H9 (cell line): ENCODE results near the gene MAP2. TPM values are rescaled to one million over a fixed set of nuclear protein-coding genes. Genes with fewer than 3 reads are reported as not detected.

Source experiments
- DNase-seq: peaks from one replicate; pipeline ENCODE4 v3.0.0-alpha.2; 2017
- H2AFZ ChIP-seq: one replicate; pipeline ENCODE4 v1.6.1; 2013; ENCODE audit warnings: mild to moderate bottlenecking, low read length, control low read depth, moderate library complexity
- H2AK5ac ChIP-seq: 2 replicates; pipeline ENCODE4 v1.6.1; 2013; ENCODE audit warnings: low read length, control low read depth, mixed read lengths; ENCODE audit not compliant: insufficient read length
- H2BK120ac ChIP-seq: one replicate; pipeline ENCODE4 v1.6.1; 2013; ENCODE audit warnings: low read depth, mild to moderate bottlenecking, low read length, control low read depth, inconsistent platforms; ENCODE audit not compliant: poor library complexity, severe bottlenecking
- H2BK12ac ChIP-seq: 2 replicates; pipeline ENCODE4 v1.6.1; 2013; ENCODE audit warnings: low read length, control low read depth, mixed read lengths, low read depth; ENCODE audit not compliant: insufficient read length
- H2BK15ac ChIP-seq: 2 replicates; pipeline ENCODE4 v1.6.1; 2013; ENCODE audit warnings: low read depth, low read length, control low read depth
- H2BK20ac ChIP-seq: one replicate; pipeline ENCODE4 v1.6.1; 2013; ENCODE audit warnings: low read depth, mild to moderate bottlenecking, low read length, control low read depth, inconsistent platforms; ENCODE audit not compliant: poor library complexity, severe bottlenecking
- H2BK5ac ChIP-seq: 2 replicates; pipeline ENCODE4 v1.6.1; 2013; ENCODE audit warnings: low read length, control low read depth, mixed read lengths; ENCODE audit not compliant: insufficient read length
- H3K14ac ChIP-seq: 2 replicates; pipeline ENCODE4 v1.6.1; 2013; ENCODE audit warnings: low read length, control low read depth; ENCODE audit not compliant: insufficient read depth
- H3K18ac ChIP-seq: 2 replicates; pipeline ENCODE4 v1.6.1; 2013; ENCODE audit warnings: low read depth, mild to moderate bottlenecking, mixed read lengths, low read length, control low read depth; ENCODE audit not compliant: insufficient read length
- H3K23ac ChIP-seq: 2 replicates; pipeline ENCODE4 v1.6.1; 2013; ENCODE audit warnings: low read length, control low read depth, mixed read lengths, low read depth; ENCODE audit not compliant: insufficient read length
- H3K23me2 ChIP-seq: 2 replicates; pipeline ENCODE4 v1.6.1; 2013; ENCODE audit warnings: low read depth, mild to moderate bottlenecking, mixed read lengths, low read length, control low read depth; ENCODE audit not compliant: insufficient read length, poor library complexity, severe bottlenecking
- H3K27ac ChIP-seq: 2 replicates; pipeline ENCODE4 v1.5.1; 2013; ENCODE audit warnings: low read length, control low read depth, mixed read lengths, low read depth; ENCODE audit not compliant: insufficient read length
- H3K27me3 ChIP-seq: 2 replicates; pipeline ENCODE4 v1.6.1; 2013; ENCODE audit warnings: low read length, control low read depth, inconsistent platforms; ENCODE audit not compliant: insufficient read depth
- H3K4ac ChIP-seq: 2 replicates; pipeline ENCODE4 v1.6.1; 2013; ENCODE audit warnings: low read depth, mild to moderate bottlenecking, control low read depth, inconsistent platforms, low read length, moderate library complexity
- H3K4me1 ChIP-seq: 2 replicates; pipeline ENCODE4 v1.6.1; 2013; ENCODE audit warnings: low read length, control low read depth, inconsistent platforms; ENCODE audit not compliant: insufficient read depth
- H3K4me2 ChIP-seq: 2 replicates; pipeline ENCODE4 v1.6.1; 2013; ENCODE audit warnings: low read length, control low read depth, mixed read lengths; ENCODE audit not compliant: insufficient read length, insufficient read depth
- H3K56ac ChIP-seq: 2 replicates; pipeline ENCODE4 v1.6.1; 2013; ENCODE audit warnings: low read depth, mild to moderate bottlenecking, mixed read lengths, low read length, control low read depth; ENCODE audit not compliant: insufficient read length
- H3K79me1 ChIP-seq: 2 replicates; pipeline ENCODE4 v1.6.1; 2013; ENCODE audit warnings: low read depth, mild to moderate bottlenecking, moderate library complexity, low read length, control low read depth, inconsistent platforms; ENCODE audit not compliant: insufficient read depth, poor library complexity, severe bottlenecking
- H3K79me2 ChIP-seq: 2 replicates; pipeline ENCODE4 v1.6.1; 2013; ENCODE audit warnings: low read length, control low read depth, inconsistent platforms; ENCODE audit not compliant: insufficient read depth
- H3K9ac ChIP-seq: 2 replicates; pipeline ENCODE4 v1.6.1; 2013; ENCODE audit warnings: low read length, control low read depth, mixed read lengths; ENCODE audit not compliant: insufficient read length; ENCODE audit errors: extremely low read depth
- H3K9me3 ChIP-seq: one replicate; pipeline ENCODE4 v1.6.1; 2013; ENCODE audit warnings: low read depth, low read length, inconsistent platforms; ENCODE audit not compliant: control insufficient read depth
- H3T11ph ChIP-seq: one replicate; pipeline ENCODE4 v1.6.1; 2013; ENCODE audit warnings: mild to moderate bottlenecking, low read length, control low read depth, inconsistent platforms
- H4K20me1 ChIP-seq: one replicate; pipeline ENCODE4 v1.6.1; 2013; ENCODE audit not compliant: control insufficient read depth, insufficient read length, insufficient read depth
- H4K5ac ChIP-seq: 2 replicates; pipeline ENCODE4 v1.6.1; 2013; ENCODE audit warnings: low read depth, mild to moderate bottlenecking, mixed read lengths, low read length, control low read depth; ENCODE audit not compliant: insufficient read length
- H4K8ac ChIP-seq: replicated peaks from 2 replicates; pipeline ENCODE4 v1.6.1; 2013; ENCODE audit warnings: low read length, control low read depth, mixed read lengths, low read depth; ENCODE audit not compliant: insufficient read length
- H4K91ac ChIP-seq: 2 replicates; pipeline ENCODE4 v1.6.1; 2013; ENCODE audit warnings: low read depth, mild to moderate bottlenecking, moderate library complexity, mixed read lengths, low read length, control low read depth; ENCODE audit not compliant: insufficient read length
- H3K27ac Mint-ChIP-seq, 3 experiments: 2 replicates in 2 of 3; 3 replicates in 1 of 3; pipeline ENCODE4 v1.8.0; 2020 to 2021; ENCODE audit warnings: mixed read lengths in 3 of 3, mild to moderate bottlenecking in 1 of 3, moderate library complexity in 1 of 3
- H3K27me3 Mint-ChIP-seq: 2 replicates; pipeline ENCODE4 v1.8.0; 2021; ENCODE audit warnings: low read depth, mild to moderate bottlenecking, moderate library complexity, mixed read lengths
- H3K36me3 Mint-ChIP-seq, 3 experiments: 2 replicates in 2 of 3; 3 replicates in 1 of 3; pipeline ENCODE4 v1.8.0; 2020 to 2021; ENCODE audit warnings: low read depth in 3 of 3, mixed read lengths in 3 of 3; ENCODE audit not compliant: insufficient read depth in 1 of 3
- H3K4me1 Mint-ChIP-seq, 2 experiments: 2 replicates each; pipeline ENCODE4 v1.8.0; 2020; ENCODE audit warnings: mixed read lengths in 2 of 2
- H3K4me3 Mint-ChIP-seq, 2 experiments: 2 replicates in 1 of 2; 3 replicates in 1 of 2; pipeline ENCODE4 v1.8.0; 2020 to 2021; ENCODE audit warnings: mild to moderate bottlenecking in 2 of 2, mixed read lengths in 2 of 2, moderate library complexity in 1 of 2
- H3K9me3 Mint-ChIP-seq, 2 experiments: 2 replicates in 1 of 2; 3 replicates in 1 of 2; pipeline ENCODE4 v1.8.0; 2020; ENCODE audit warnings: mild to moderate bottlenecking in 2 of 2, mixed read lengths in 2 of 2, moderate library complexity in 1 of 2
- CTCF ChIP-seq: fragments of 200-600 bp; sonication (generic); conservative IDR thresholded peaks from 3 replicates; pipeline ENCODE4 v1.8.0; 2021; ENCODE audit warnings: antibody characterized with exemption, mild to moderate bottlenecking
- WGBS: extraction: QIAGEN DNeasy Blood & Tissue Kit; methylation state at CpG from one replicate; pipeline ENCODE4 v1.1.7; 2013; ENCODE audit warnings: missing lambda C conversion rate, low lambda C conversion rate, mixed read lengths; ENCODE audit not compliant: insufficient read length; ENCODE audit errors: extremely low coverage; 5-methylcytosine and 5-hydroxymethylcytosine counted together
- total RNA-seq: library from RNA; stranded (reverse); gene quantifications from 2 replicates; pipeline ENCODE4 v1.2.1, GENCODE V29; 2021

The MAP2 gene
- total RNA-seq, 1 experiment from 2014 or later: 0.87 TPM

- no CpG with 5 or more reads among the region's 1 CpG for WGBS
- Histone ChIP-seq H4K91ac (no peak overlapping the region), H4K20me1 (no peaks in the 10 kb centered on the region), H3K9me3 (no peaks in the 10 kb centered on the region), H3K56ac (no peak overlapping the region), H2BK12ac (no peak overlapping the region), H4K5ac (no peak overlapping the region), H3K4me2 (no peak overlapping the region), H3K4ac (no peak overlapping the region), H3K27me3 (no peaks in the 10 kb centered on the region; the same call in none of the 2 replicates), H3K14ac (no peak overlapping the region), H3K9ac (no peak overlapping the region), H2AFZ (no peak overlapping the region), H2BK120ac (no peak overlapping the region), H3K79me1 (no peaks in the 10 kb centered on the region), H2AK5ac (no peak overlapping the region), H3K4me1 (no peaks in the 10 kb centered on the region), H4K8ac (no peak overlapping the region), H3K23me2 (no peaks in the 10 kb centered on the region), H3T11ph (no peak overlapping the region), H3K79me2 (no peaks in the 10 kb centered on the region), H2BK5ac (no peak overlapping the region), H3K27ac (no peak overlapping the region), H2BK20ac (no peak overlapping the region), H2BK15ac (no peak overlapping the region), H3K18ac (no peak overlapping the region), H3K23ac (no peak overlapping the region)
- Mint-ChIP-seq H3K4me1 (peaks cover 4 to 20% of the 10 kb centered on the region in 2 experiments; a peak in 3 of 4 replicates), H3K27me3 (peaks cover 87% of the 10 kb centered on the region), H3K4me3 (no peak overlapping the region), H3K27ac (no peak overlapping the region), H3K9me3 (no peaks in the 10 kb centered on the region), H3K36me3 (no peaks in the 10 kb centered on the region)
- no peak for TF ChIP-seq CTCF
- DNase-seq: no peak
These were observed 102.7 kb downstream of the MAP2 start for GRCh38 chr2:209526561-209526960.
